HG03039 (cell line): ENCODE data around the gene GTPBP3.
"Not testable (repeated sequence)": the region's sequence is repeated elsewhere in the genome, so short reads cannot be mapped to it uniquely, and the experiment has no call there.

ENCODE experiments used
- ATAC-seq: cut with Tn5 transposase; IDR thresholded peaks from one replicate; pipeline ENCODE4 v1.9.1; 2021; ENCODE audit warnings: mild to moderate bottlenecking, moderate library complexity; ENCODE audit not compliant: unreplicated experiment

The GTPBP3 gene, protein sequence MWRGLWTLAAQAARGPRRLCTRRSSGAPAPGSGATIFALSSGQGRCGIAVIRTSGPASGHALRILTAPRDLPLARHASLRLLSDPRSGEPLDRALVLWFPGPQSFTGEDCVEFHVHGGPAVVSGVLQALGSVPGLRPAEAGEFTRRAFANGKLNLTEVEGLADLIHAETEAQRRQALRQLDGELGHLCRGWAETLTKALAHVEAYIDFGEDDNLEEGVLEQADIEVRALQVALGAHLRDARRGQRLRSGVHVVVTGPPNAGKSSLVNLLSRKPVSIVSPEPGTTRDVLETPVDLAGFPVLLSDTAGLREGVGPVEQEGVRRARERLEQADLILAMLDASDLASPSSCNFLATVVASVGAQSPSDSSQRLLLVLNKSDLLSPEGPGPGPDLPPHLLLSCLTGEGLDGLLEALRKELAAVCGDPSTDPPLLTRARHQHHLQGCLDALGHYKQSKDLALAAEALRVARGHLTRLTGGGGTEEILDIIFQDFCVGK

DNA sequence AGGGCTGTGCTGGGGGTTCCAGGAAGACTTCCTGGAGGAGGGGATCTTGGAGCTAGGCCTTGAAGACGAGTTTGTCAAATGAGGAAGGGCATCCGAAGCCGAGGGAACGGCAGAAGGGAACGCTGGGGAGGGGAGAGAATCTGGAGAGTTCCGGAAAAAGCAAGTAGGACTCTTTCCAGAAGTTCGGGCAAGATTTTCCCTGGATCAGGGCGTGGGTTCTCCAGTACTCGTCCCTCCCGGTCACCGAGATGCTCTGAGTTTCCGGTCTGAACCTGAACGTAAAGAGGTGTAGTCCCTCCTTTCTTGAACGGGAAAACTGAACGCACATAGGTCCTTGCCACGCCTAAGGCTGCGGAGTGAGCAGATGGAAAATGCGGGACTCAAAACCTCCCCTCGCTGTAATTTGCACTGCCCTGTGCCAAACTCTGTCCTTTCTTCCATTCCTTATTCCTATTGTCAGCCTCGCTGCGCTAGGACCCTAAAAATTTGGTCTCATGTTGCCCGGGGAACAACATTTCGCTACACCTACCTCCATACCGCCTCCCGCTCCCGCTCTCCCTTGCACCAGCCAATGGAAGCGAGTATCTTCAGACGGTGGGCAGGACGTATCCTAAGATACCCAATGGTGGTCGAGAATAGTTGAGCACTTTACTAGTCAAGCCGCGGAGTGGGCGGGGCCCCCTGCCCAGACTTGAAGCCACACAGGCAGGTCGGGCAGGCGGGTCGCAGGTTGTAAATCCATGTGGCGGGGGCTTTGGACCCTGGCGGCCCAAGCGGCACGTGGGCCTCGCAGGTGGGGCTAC, at the start of gene GTPBP3:
Gene GTPBP3 (plus strand): TSS at position 682 of the 803 bp plus-strand sequence. CDS start 59 bp downstream, at position 741.
- ATAC-seq = peak; percentile 67

DNA sequence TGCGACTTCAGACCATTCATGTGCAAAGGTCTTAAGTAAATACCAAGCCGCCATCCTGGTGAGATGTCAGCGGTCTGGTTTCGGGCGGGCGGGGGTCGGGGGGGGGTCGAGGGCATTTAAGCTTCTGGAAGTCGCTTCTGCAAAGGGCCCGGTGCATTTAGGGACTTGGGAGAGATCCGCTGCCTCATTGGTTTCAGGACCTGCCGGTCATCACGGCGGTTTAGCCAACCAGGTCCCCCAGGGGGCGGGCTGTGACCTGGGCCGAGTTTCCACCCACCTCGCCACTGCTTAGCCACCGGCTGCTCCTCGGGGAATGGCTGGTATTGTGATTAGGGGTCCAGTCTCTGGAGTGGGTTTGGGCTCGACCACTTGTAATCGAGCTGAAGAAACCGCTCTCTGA, 47.9 kb upstream of the GTPBP3 start:
- ATAC-seq = no peak

DNA sequence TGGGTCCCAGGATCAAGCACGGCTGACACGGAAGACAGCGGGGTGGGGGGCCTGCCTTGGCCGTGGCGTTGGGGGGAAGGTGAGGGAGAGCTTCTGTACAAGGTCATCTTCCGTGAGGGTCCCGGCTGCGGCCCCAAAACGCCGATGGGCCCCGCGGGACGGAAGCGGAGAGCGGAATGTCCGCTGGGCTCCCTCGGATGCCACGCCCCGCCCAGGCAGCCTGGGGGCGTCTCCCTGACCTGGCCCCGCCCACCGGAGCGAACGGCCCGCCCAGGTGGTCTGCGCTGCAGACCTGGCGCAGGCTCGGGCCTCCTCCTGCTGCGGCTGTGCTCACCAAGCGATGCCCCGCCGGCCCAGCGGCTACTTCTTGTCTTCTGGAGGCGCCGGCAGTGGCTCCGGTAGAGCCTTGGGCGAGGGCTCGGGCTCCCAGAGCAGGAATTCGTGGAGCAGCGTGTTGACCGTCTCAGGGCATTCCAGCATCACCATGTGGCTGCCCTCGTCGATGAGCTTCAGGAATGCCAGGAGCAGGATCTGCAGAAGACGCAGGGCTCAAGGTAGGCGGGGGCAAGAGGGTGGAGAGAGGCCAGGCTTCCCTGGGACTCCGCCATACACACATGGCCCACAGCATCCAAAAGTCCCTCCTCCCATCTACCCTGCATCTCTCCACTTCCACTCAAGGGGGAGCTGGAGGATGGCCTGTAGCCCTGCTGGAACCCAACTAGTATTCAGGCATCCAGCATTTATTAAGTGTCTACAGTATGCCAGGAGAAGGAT, 44.9 kb upstream of the GTPBP3 start:
- ATAC-seq = peak; percentile 66

DNA sequence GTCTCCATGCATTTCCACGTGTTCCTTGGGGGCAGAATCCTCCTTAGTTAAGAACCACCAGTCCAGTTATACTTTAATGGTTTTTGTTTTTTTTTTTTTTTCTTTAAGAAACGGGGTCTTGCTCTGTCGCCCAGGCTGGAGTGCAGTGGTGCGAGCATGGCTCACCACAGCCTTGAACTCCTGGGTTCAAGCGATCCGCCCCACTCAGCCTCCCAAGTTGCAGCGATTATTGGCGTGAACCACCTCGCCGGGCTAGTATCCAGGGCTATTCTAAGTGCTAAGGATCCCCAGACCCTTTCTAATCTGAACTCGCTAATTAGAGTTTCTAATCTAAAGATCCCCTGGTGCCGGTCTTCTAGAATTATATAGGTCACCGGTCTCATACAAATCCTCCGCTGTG, 43.7 kb upstream of the GTPBP3 start:
- no peak for ATAC-seq

DNA sequence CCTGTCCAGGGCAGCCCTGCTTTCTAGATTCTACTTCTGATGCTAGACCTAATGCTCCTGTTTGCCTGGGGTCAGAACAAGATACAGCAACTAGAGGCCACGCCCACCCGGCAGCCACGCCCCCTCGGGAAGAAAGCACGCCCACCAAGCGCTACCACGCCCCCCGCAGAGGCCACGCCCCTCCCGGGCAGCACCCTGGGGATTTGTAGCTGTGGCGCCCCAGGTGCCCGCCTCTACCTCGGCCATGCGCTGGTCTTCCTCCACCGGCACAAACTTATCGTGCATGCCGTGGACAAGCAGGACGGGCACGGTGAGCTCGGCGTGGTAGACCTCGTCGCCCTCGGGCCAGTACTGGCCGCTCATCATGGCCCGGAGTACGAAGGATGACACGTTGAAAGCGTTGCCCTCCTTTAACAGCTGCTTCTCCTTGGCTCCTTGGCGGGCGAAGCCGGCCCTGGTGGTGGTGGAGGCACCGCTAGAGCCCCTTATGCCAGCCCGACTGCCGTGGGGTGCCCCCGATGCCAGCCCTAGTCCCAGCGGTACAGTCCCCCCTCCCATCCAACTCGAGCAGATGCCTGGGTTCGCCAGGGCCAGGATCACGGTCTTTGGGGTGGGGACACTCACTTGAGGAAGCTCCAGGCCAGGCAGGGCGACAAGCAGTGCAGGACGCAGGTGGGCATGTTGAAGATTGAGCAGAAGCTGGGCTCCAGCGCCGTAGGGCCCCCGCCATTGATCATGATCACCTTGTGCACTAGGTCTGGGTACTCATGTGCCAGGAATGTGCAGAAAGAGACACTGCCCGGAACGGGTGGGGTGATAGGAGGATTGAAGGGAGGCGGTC, 43.1 kb upstream of the GTPBP3 start:
- ATAC-seq = no peak

DNA sequence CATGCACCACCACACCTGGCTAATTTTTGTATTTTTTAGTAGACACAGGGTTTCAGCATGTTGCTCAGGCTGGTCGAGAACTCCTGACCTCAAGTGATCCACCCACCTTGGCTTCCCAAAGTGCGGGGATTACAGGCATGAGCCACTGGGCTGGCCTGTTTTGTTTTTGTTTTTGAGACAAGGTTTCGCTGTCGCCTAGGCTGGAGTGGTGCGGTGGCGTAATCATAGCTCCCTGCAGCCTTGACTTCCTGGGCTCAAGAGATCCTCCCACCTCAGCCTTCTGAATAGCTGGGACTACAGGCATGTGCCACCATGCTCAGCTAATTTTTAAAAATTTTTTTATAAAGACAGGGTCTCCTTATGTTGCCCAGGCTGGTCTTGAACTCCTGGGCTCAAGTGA, 41.8 kb upstream of the GTPBP3 start:
- not testable (repeated sequence) for ATAC-seq

DNA sequence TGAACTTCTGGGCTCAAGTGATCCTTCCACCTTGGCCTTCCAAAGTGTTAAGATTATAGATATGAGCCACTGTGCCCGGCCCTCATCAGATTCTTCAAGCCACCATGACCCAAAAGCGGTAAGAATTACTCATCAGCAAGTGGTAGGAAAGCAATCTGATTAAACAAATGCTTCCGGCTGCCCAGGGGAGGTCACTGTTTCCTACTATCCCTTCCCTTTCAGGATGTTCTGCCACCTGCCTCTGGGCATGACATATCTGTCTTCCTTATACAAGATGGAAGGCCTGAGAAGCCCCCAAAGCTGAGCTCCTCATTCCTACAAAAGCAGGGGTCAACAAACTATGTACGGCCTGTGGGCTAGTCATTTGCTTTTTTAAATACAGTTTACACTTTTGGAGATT, 41.1 kb upstream of the GTPBP3 start:
- ATAC-seq = no peak

DNA sequence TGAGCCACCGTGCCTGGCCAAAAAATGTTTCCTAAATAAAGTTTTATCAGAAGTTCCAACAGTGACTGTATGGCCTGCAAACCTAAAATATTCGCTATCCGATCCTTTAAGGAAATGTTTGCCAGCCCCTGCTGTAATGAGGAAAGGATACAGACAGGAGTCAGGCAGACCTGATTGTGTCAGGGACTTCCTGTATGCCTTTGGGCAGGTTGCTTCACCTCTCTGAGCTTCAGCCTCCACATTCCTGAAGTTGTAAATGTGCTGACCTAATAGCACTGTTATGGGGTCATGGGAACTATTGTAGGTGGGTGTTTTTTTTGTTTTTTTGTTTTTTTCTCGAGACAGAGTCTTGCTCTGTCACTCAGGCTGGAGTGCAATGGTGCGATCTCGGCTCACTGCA, 40.4 kb upstream of the GTPBP3 start:
- no peak for ATAC-seq

DNA sequence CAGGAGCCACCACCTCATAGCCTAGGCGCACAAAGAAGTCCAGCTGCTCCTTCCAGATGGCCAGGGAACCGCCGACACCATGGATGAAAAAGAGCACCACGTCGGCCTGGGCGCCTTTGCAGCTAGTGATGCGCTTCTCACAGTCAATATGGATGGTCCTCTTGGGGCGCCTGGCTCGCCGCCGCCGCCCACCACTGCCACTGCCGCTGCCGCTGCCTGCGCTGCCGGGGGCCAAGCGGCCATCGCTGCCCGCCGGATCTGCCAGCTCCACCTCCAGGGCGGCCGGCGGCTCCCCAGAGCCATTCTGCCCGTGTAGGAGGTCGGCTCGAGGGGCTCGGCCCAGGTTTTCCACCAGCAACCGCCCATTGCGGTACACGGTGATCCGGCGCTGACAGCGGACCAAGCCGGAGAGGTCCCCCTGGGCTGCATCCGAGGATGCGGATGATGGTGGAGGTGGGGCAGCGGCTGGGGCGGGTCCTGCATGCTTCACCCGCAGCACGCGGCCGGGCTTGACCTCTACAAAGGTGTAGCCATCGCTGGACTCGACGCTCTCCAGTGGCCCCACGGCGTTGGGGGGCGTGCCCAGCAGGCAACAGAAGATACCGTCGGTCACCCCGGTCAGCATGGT, 36.2 kb upstream of the GTPBP3 start:
- no peak for ATAC-seq

DNA sequence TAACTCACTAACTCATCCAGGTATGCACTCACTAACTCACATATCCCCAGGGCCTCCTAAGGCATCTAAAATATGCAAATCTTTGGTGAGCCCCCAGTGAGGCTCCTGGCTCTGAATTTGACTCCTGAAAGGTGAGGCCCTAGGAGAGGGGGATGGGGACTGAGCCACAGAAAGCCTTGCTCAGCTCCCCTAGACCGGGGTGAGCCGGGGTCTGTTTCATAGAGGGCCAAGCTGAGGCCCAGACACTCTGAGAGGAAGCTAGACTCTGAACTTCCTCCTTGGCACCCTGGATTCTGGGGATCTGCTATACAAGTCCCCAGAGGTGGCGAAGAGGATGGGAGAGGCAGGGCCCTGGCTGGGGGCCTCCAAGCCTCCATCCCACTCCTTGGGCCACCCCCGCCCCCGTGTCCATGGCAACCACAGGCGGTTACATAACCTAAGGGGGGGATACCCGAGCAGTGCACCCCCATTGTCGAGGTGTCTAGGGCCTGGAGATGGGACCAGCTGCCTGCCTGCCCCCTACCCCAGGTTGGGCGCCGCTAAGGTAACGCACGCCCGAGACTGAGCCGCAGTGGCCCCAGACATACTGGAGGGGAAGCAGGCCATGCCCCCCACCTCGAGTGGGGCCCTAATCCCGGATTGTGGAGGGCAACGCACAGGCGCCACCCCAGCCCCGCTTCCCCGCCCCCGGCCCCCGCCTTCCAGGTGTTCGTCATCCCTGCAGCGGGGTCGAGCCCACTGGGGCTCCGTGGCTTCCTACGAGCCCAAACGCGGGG, 34.8 kb upstream of the GTPBP3 start:
- no peak for ATAC-seq

DNA sequence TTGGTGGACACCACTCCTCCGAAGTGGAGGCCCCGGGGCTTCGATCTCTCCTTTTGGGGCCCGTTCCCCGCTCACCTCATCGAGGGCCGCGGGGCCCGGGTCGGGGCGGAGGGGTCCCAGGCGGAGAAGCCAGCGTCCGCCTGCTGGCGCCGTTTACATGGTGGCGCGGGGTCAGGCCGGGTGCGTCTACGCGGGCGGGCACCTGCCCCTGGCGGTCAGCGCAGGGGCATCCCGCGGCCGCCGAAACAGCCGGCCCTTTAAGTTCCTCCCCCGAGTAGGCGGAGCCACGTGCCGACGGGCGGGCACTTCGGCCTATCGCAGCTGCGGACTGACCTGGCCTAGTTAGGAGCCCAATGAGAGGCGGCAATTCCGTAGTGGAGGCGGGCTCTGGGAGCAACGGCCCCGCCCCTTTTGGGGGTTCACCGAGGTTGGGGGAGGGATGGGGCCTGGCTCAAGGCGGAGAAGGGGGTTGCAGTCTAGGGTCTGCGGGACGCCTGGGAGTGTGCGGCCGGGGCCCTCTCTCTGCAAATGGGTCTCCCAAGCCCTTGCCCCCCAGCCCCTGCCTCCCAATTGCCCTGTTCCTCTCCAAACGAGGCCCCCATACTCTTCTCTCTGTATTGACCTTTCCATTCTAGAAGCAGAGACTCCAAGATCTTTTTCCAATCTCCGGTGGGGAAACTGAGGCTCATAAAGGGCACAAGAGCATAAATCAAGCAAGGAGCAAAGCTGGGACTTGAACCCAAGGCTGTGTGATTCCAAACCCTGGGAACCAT, 34.0 kb upstream of the GTPBP3 start, which contains the start of gene ABHD8:
Gene ABHD8 (minus strand): TSS at position 259 of the 773 bp plus-strand sequence. CDS start 1,809 bp downstream, outside the sequence.
- ATAC-seq = peak; percentile 49

DNA sequence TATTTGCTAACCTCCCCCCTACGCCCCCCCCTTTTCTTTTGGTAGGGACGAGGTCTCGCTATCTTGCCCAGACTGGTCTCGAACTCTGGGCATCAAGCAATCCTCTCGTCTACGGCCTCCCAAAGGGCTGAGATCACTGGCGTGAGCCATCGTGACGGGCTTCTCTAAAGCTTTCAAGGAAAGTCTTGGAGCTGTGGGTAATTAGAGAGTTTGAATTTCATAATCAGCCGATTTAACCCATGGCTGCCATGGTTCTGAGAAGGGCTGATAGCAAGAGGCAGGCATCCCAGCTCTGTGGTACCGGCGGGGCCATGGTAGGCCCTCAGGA, 33.4 kb upstream of the GTPBP3 start:
- no peak for ATAC-seq

DNA sequence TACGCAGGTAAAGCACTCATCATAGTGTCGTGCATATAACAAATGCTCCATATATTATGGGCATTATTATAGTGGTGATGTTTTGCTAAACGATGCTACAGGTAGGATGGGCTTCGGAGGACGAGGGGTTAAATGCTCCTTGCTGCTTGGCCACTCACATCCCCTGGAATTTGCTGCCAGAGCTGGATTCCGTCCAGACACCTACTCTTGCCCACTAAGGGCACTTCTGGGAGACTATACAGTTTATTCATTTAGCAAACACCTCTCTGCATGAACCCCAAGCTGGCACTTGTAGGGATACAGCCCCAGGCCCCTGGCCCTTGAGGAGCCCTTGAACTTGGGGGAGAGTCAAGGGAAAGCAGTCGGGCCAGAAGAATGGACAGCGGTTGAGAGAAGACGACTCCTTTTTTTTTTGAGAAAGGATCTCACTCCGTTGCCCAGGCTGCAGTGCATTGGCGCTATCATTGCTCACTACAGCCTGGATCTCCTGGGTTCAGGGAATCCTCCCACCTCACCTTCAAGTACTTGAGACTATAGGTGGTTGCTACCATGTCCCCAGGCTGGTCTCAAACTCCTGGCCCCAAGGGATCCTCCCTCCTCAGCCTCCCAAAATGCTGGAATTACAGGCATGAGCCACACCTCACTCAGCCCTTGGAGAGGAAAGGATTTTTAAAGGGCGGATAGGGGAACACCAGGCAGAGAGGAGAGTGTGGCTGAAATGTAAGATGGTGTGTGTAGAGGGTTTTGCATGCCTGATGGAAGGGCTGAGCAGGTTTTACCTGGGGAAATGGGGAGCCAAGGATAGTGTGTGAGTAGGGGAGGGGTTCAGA, 32.8 kb upstream of the GTPBP3 start:
- ATAC-seq = no peak

DNA sequence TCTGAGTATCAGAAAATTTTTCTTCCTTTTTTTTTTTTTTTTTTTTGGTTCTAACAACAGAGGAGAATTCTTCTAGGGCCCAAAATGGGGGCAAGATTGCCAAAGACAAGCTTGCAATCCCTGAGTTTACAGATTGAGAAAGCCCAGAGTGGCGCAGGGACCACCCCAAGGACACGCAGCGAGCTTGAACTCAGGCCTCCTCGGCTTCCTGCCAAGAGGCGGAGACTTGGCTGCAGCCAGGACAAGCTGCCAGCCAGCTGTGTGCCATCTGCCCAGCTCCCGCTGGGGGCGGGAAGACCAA, 32.2 kb upstream of the GTPBP3 start:
- ATAC-seq = no peak

DNA sequence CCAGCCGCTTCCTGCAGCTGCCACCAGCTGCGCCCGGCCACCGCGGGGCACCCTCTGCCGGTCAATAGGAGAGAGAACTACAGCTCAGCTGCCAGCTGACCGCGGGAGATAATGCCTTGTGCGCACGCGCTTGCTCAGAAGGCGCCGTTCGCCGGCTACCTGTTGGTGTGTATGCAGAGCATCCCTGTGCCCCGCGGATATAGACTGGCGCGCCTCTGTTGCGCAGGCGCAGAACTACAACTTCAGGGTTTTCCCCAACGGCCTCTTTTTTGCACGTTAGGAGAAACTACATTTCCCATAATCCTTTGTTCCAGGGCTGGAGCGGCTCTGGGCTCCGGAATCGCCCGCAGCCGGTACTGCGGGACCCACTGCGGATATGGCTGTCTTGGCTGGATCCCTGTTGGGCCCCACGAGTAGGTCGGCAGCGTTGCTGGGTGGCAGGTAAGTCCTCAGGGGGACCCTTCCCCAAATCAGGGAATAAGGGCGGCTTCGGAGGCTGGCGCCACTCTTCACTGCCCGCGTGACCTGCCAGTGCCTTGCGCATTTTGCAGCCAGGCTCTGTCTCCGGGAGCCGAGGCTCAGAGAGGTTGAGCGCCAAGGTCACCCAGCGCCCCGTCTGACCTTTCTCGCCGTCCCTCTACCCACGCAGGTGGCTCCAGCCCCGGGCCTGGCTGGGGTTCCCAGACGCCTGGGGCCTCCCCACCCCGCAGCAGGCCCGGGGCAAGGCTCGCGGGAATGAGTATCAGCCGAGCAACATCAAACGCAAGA, 31.7 kb upstream of the GTPBP3 start, which contains the start of gene MRPL34:
Gene MRPL34 (plus strand): TSS at position 356 of the 768 bp plus-strand sequence. CDS start 21 bp downstream, at position 377.
- peak; percentile 43 for ATAC-seq

DNA sequence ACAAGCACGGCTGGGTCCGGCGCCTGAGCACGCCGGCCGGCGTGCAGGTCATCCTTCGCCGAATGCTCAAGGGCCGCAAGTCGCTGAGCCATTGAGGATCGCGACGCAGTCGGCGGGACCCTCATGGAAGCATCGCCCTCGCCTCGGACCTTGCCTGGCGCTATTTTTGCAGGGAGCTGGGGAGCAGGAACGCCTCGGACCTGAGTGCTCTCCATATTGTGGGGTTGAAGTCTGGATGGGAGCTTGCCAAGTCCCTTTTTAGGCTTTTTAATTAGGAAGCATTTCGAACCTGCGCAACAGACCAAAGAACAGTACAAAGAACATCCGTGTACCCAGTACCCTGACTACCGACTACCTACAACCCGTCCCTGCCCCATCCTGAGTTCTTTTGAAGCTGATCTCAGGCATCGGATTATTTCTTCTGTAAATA, 31.1 kb upstream of the GTPBP3 start:
- no peak for ATAC-seq
